Islet precursor cell (in vitro differentiated cells): ENCODE results near the gene SNX13.

ENCODE experiments used
- DNase-seq: peaks from one replicate; pipeline ENCODE4 v3.0.0-alpha.2; 2018

The SNX13 gene

GRCh38 chr7:17773289-17773626, 167.0 kb downstream of the SNX13 start:
- DNase-seq: no peak

DNA sequence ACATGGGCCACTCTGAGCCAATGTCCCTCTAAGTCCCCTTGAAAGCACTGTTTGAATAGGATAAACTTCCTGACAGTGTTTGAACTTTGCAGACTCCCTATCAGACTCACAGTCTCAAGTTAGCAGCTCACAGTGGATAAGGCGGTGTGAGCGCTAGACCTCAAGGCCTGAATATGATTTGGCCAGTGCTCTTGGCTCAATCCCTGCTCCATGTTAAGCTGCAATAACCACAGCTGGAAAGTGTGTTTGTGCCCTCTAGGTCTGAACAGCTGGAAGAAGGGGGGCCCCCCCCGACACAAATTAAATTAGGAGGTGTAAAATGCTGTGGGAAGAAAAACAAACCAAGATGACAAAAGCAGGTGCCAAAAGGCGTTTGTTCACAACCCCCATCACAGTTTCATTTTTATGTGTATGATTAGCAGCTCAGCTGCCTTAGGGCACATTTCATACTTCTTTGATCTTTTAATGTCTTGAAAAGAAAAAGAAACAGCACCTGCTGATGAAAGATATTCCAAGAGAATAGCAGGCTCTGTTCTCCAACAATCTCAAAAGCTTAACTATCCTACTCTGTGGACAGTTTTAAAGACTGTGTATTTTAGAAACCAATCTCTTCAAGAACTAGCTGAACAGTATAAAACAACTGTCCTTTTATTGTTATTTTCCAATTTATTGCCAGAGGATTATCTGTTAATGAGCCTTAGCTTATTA, 167.6 kb downstream of the SNX13 start:
- no peak for DNase-seq

- no peak for DNase-seq
Measured at GRCh38 chr7:17771901-17772408, 168.3 kb downstream of the SNX13 start.

DNA sequence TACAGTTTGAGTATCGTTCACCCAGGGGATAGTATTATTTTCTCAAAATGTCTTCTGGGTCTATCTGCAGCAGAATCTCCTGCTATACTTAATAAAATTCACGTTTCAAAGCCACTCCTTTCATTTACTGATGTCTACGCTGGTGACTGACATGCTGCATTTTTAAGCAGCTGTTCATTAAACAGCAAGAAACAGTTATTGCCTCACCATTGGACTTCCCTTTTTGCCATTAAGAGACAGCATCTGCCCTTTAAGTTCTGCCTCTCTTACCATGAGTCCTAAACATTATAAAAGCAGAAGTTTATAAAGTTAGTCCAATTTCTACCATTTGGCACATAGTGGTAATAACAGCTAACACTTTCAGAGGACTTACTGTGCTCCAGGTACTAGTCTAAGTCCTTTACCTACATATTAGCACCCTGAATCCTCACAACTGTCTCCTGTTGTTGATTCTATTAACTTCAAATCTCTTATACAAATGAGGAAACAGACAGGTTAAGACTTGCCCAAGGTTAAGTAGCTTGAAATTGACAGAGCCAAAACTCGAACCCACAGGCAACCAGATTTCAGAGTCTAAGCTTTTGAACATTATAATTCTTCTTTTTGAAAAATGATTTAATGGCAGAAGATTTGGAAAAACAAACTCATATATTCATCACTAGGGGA, 169.5 kb downstream of the SNX13 start:
- no peak for DNase-seq

DNA sequence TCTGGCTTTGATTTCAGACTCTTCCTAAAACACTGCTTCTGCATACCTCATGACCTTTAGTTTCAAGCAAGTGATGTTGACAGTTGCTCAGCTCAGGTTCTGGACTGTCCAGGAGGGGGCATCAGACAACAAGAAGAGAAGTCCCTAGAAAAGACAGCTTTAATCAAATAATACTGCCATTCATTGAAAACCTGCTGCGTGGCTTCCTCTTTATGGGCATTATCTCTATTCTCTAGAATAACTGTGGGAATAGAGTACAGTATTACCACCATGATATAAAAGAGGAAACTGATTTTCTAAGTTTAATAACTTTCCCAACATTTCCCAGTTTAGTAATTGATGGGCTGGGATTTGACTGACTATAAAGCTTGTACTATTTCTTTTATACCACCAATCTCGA, 170.4 kb downstream of the SNX13 start:
- peak; percentile 83 for DNase-seq

- no peak for DNase-seq
Measured at GRCh38 chr7:17758008-17758407, 182.3 kb downstream of the SNX13 start.

GRCh38 chr7:17746020-17746530, 194.2 kb downstream of the SNX13 start:
- DNase-seq: no peak

GRCh38 chr7:17745610-17746009, 194.7 kb downstream of the SNX13 start:
- DNase-seq: no peak

DNA sequence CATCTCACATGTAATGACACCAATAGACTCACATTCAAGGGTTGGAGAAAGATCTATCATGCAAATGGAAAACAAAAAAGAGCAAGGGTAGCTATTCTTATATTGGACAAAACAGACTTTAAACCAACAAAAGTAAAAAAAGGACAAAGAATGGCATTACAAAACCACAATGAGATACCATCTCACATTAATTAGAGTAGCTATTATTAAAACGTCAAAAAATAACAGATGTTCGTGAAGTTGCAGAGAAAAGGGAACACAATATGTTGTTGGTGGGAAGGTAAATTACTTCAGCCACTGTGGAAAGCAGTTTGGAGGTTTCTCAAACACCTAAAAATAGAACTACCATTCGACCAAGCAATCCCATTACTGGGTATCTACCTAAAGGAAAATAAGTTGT, 197.0 kb downstream of the SNX13 start:
- DNase-seq: no peak

DNA sequence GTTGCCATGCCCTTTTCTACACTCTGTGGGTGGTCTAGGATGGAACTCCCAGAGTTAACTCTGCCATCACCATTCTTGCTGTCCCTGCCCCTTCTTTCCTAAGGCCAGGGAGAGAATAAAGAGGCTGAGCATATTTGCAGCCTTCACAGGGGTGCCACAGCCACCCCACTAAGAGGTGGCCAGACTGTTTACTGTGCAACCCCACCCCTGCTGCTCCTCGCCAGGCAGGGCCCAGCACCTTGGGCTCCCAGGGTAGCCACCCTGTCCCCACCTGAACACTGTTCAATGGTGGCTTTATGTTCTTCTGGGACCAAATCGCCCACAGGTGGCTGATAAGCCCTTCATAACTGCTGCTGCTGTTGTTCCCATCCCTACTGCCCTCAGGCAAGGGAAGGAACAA, 198.9 kb downstream of the SNX13 start:
- DNase-seq: no peak
